ENCODE data around the gene SUMO4. TPM values are rescaled to one million over a fixed set of nuclear protein-coding genes. Genes with fewer than 3 reads are reported as not detected.
A peak's percentile ranks its signal among the peaks of the same experiment; 100 is the strongest.
"Not testable (repeated sequence)": the region's sequence is repeated elsewhere in the genome, so short reads cannot be mapped to it uniquely, and the experiment has no call there.

SUMO4 gene
- total RNA-seq, 1 donor, result 2.6 TPM

- TF ChIP-seq, protein P1, sequence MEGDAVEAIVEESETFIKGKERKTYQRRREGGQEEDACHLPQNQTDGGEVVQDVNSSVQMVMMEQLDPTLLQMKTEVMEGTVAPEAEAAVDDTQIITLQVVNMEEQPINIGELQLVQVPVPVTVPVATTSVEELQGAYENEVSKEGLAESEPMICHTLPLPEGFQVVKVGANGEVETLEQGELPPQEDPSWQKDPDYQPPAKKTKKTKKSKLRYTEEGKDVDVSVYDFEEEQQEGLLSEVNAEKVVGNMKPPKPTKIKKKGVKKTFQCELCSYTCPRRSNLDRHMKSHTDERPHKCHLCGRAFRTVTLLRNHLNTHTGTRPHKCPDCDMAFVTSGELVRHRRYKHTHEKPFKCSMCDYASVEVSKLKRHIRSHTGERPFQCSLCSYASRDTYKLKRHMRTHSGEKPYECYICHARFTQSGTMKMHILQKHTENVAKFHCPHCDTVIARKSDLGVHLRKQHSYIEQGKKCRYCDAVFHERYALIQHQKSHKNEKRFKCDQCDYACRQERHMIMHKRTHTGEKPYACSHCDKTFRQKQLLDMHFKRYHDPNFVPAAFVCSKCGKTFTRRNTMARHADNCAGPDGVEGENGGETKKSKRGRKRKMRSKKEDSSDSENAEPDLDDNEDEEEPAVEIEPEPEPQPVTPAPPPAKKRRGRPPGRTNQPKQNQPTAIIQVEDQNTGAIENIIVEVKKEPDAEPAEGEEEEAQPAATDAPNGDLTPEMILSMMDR (IDR thresholded peaks at IDR 0.05; ENCODE audit: insufficient read depth, low read depth, low read length), result no peak
- H3K4me3 ChIP-seq (ENCODE audit: low read depth, low read length), result no peak overlapping the region
- DNase-seq (ENCODE audit: low read depth), result peak; percentile 71
These were observed 43.5 kb downstream of the SUMO4 start for GRCh38 chr6:149443411-149444181.

- DNase-seq (ENCODE audit: low read depth); H3K4me3 ChIP-seq (ENCODE audit: low read depth, low read length): not testable (repeated sequence)
These were observed 44.5 kb downstream of the SUMO4 start for GRCh38 chr6:149444360-149445094.

DNA sequence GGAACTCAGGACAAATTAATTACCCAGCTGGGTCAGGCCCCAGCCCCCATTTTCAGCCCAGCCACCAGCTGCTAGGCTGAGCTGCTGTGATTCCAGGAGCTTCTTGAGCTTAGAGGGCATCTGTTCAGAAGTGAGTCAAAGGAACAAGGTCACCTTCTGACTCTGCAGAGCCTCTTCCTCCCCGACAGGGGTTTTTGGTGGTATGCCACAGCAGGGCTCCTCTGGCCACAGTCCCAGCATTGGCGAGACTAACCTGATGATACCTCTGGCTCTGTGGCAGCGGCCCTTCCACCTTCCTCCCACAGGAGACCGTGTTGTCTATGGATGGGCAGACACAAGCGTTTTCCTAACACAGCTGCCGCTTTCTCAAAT lies 45.0 kb downstream of the SUMO4 start:
- TF ChIP-seq, protein P1 (IDR thresholded peaks at IDR 0.05; ENCODE audit: insufficient read depth, low read depth, low read length), result no peak
- no peak overlapping the region for H3K4me3 ChIP-seq (ENCODE audit: low read depth, low read length)
- DNase-seq (ENCODE audit: low read depth), result no peak

DNA sequence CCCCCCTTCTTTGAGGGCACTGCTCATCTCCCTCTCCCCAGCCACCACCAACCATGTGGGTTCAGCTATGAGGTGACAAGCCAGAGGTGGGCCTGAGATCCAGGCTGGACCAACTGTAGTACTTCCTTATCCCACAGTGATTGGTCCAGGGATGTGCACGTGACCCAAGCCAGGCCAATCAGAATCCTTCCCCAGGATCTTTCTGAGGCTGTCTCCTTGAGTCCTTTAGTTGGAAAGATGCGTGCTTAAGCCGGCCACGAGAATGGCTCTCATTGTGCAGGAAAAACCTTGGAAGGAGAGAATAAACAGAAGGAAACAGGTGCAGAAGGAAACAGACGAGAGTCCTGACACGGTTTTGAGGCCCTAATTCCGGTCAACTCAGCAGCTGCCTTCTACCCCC lies 45.5 kb downstream of the SUMO4 start:
- no peak overlapping the region for H3K4me3 ChIP-seq (ENCODE audit: low read depth, low read length)
- TF ChIP-seq, protein P1 (IDR thresholded peaks at IDR 0.05; ENCODE audit: insufficient read depth, low read depth, low read length), result no peak
- no peak for DNase-seq (ENCODE audit: low read depth)

DNA sequence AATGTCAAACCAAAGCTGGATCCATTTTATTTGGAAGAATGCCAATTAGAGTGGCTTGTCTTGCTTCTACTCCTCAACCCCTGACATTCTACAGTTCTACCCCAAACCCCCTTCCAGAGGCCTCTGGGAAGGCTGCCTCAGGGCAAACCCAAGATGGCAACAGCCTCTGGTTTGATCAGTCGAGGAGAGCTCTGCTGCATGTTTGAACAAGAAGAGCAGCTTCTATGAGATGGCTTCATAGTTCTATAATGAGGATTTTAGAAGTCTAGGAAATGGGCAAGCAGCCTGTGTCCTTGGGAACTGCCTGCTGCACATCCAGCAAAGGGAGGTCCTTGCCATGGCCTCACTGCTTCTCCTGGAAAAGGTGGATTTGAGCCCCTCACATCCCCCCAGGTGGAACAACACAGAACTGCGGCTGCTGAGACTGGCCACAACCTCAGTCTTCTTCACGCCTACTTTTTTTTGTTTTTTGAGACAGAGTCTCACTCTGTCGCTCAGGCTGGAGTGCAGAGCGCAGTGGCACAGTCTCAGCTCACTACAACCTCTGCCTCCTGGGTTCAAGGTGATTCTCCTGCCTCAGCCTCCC lies 46.8 kb downstream of the SUMO4 start:
- H3K4me3 ChIP-seq (ENCODE audit: low read depth, low read length), result no peak overlapping the region
- TF ChIP-seq, protein P1 (IDR thresholded peaks at IDR 0.05; ENCODE audit: insufficient read depth, low read depth, low read length), result no peak
- no peak for DNase-seq (ENCODE audit: low read depth)

DNA sequence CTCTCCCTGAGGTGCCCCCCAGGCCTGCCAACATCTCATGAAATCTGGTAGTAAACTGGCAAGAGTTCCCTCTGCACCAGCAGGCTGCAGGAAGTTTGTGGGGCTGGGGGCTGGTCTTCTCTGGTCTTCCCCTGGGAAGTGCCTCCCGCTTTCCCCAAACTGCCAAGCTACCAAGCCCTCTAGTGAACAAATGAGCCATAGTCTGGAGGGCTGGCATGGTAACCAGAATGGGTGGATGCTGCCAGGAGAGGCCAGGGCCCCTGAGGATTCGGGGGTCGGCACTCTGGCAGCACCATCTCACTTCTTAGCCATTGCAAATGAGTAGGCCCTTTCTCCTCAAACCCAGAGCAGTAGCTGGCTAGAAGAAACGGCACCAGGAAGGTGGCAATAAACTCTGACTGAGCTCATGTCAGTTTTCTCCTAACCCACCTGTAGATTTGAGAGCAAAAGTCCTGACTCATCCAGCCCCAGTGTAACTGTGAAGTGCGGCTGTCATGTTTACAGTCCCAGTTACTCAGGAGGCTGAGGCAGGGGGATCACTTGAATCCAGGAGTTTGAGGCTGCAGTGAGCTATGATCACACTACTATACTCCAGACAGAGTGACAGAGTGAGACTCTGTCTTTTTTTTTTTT lies 48.9 kb downstream of the SUMO4 start:
- DNase-seq (ENCODE audit: low read depth), result no peak
- TF ChIP-seq, protein P1 (IDR thresholded peaks at IDR 0.05; ENCODE audit: insufficient read depth, low read depth, low read length), result no peak
- no peak overlapping the region for H3K4me3 ChIP-seq (ENCODE audit: low read depth, low read length)
